H9 (cell line): Measurements from ENCODE around the gene HIVEP1. TPM values are rescaled to one million over a fixed set of nuclear protein-coding genes. Genes with fewer than 3 reads are reported as not detected.

Experiments used
- DNase-seq: peaks from one replicate; pipeline ENCODE4 v3.0.0-alpha.2; 2017
- H2AFZ ChIP-seq: one replicate; pipeline ENCODE4 v1.6.1; 2013; ENCODE audit warnings: mild to moderate bottlenecking, low read length, control low read depth, moderate library complexity
- H2AK5ac ChIP-seq: 2 replicates; pipeline ENCODE4 v1.6.1; 2013; ENCODE audit warnings: low read length, control low read depth, mixed read lengths; ENCODE audit not compliant: insufficient read length
- H2BK120ac ChIP-seq: one replicate; pipeline ENCODE4 v1.6.1; 2013; ENCODE audit warnings: low read depth, mild to moderate bottlenecking, low read length, control low read depth, inconsistent platforms; ENCODE audit not compliant: poor library complexity, severe bottlenecking
- H2BK12ac ChIP-seq: 2 replicates; pipeline ENCODE4 v1.6.1; 2013; ENCODE audit warnings: low read length, control low read depth, mixed read lengths, low read depth; ENCODE audit not compliant: insufficient read length
- H2BK15ac ChIP-seq: 2 replicates; pipeline ENCODE4 v1.6.1; 2013; ENCODE audit warnings: low read depth, low read length, control low read depth
- H2BK20ac ChIP-seq: one replicate; pipeline ENCODE4 v1.6.1; 2013; ENCODE audit warnings: low read depth, mild to moderate bottlenecking, low read length, control low read depth, inconsistent platforms; ENCODE audit not compliant: poor library complexity, severe bottlenecking
- H2BK5ac ChIP-seq: 2 replicates; pipeline ENCODE4 v1.6.1; 2013; ENCODE audit warnings: low read length, control low read depth, mixed read lengths; ENCODE audit not compliant: insufficient read length
- H3K14ac ChIP-seq: 2 replicates; pipeline ENCODE4 v1.6.1; 2013; ENCODE audit warnings: low read length, control low read depth; ENCODE audit not compliant: insufficient read depth
- H3K18ac ChIP-seq: 2 replicates; pipeline ENCODE4 v1.6.1; 2013; ENCODE audit warnings: low read depth, mild to moderate bottlenecking, mixed read lengths, low read length, control low read depth; ENCODE audit not compliant: insufficient read length
- H3K23ac ChIP-seq: 2 replicates; pipeline ENCODE4 v1.6.1; 2013; ENCODE audit warnings: low read length, control low read depth, mixed read lengths, low read depth; ENCODE audit not compliant: insufficient read length
- H3K23me2 ChIP-seq: 2 replicates; pipeline ENCODE4 v1.6.1; 2013; ENCODE audit warnings: low read depth, mild to moderate bottlenecking, mixed read lengths, low read length, control low read depth; ENCODE audit not compliant: insufficient read length, poor library complexity, severe bottlenecking
- H3K27ac ChIP-seq: 2 replicates; pipeline ENCODE4 v1.5.1; 2013; ENCODE audit warnings: low read length, control low read depth, mixed read lengths, low read depth; ENCODE audit not compliant: insufficient read length
- H3K27me3 ChIP-seq: 2 replicates; pipeline ENCODE4 v1.6.1; 2013; ENCODE audit warnings: low read length, control low read depth, inconsistent platforms; ENCODE audit not compliant: insufficient read depth
- H3K4ac ChIP-seq: 2 replicates; pipeline ENCODE4 v1.6.1; 2013; ENCODE audit warnings: low read depth, mild to moderate bottlenecking, control low read depth, inconsistent platforms, low read length, moderate library complexity
- H3K4me1 ChIP-seq: 2 replicates; pipeline ENCODE4 v1.6.1; 2013; ENCODE audit warnings: low read length, control low read depth, inconsistent platforms; ENCODE audit not compliant: insufficient read depth
- H3K4me2 ChIP-seq: 2 replicates; pipeline ENCODE4 v1.6.1; 2013; ENCODE audit warnings: low read length, control low read depth, mixed read lengths; ENCODE audit not compliant: insufficient read length, insufficient read depth
- H3K56ac ChIP-seq: 2 replicates; pipeline ENCODE4 v1.6.1; 2013; ENCODE audit warnings: low read depth, mild to moderate bottlenecking, mixed read lengths, low read length, control low read depth; ENCODE audit not compliant: insufficient read length
- H3K79me1 ChIP-seq: 2 replicates; pipeline ENCODE4 v1.6.1; 2013; ENCODE audit warnings: low read depth, mild to moderate bottlenecking, moderate library complexity, low read length, control low read depth, inconsistent platforms; ENCODE audit not compliant: insufficient read depth, poor library complexity, severe bottlenecking
- H3K79me2 ChIP-seq: 2 replicates; pipeline ENCODE4 v1.6.1; 2013; ENCODE audit warnings: low read length, control low read depth, inconsistent platforms; ENCODE audit not compliant: insufficient read depth
- H3K9ac ChIP-seq: 2 replicates; pipeline ENCODE4 v1.6.1; 2013; ENCODE audit warnings: low read length, control low read depth, mixed read lengths; ENCODE audit not compliant: insufficient read length; ENCODE audit errors: extremely low read depth
- H3K9me3 ChIP-seq: one replicate; pipeline ENCODE4 v1.6.1; 2013; ENCODE audit warnings: low read depth, low read length, inconsistent platforms; ENCODE audit not compliant: control insufficient read depth
- H3T11ph ChIP-seq: one replicate; pipeline ENCODE4 v1.6.1; 2013; ENCODE audit warnings: mild to moderate bottlenecking, low read length, control low read depth, inconsistent platforms
- H4K20me1 ChIP-seq: one replicate; pipeline ENCODE4 v1.6.1; 2013; ENCODE audit not compliant: control insufficient read depth, insufficient read length, insufficient read depth
- H4K5ac ChIP-seq: 2 replicates; pipeline ENCODE4 v1.6.1; 2013; ENCODE audit warnings: low read depth, mild to moderate bottlenecking, mixed read lengths, low read length, control low read depth; ENCODE audit not compliant: insufficient read length
- H4K8ac ChIP-seq: replicated peaks from 2 replicates; pipeline ENCODE4 v1.6.1; 2013; ENCODE audit warnings: low read length, control low read depth, mixed read lengths, low read depth; ENCODE audit not compliant: insufficient read length
- H4K91ac ChIP-seq: 2 replicates; pipeline ENCODE4 v1.6.1; 2013; ENCODE audit warnings: low read depth, mild to moderate bottlenecking, moderate library complexity, mixed read lengths, low read length, control low read depth; ENCODE audit not compliant: insufficient read length
- H3K27ac Mint-ChIP-seq, 3 experiments: 2 replicates in 2 of 3; 3 replicates in 1 of 3; pipeline ENCODE4 v1.8.0; 2020 to 2021; ENCODE audit warnings: mixed read lengths in 3 of 3, mild to moderate bottlenecking in 1 of 3, moderate library complexity in 1 of 3
- H3K27me3 Mint-ChIP-seq: 2 replicates; pipeline ENCODE4 v1.8.0; 2021; ENCODE audit warnings: low read depth, mild to moderate bottlenecking, moderate library complexity, mixed read lengths
- H3K36me3 Mint-ChIP-seq, 3 experiments: 2 replicates in 2 of 3; 3 replicates in 1 of 3; pipeline ENCODE4 v1.8.0; 2020 to 2021; ENCODE audit warnings: low read depth in 3 of 3, mixed read lengths in 3 of 3; ENCODE audit not compliant: insufficient read depth in 1 of 3
- H3K4me1 Mint-ChIP-seq, 2 experiments: 2 replicates each; pipeline ENCODE4 v1.8.0; 2020; ENCODE audit warnings: mixed read lengths in 2 of 2
- H3K4me3 Mint-ChIP-seq, 2 experiments: 2 replicates in 1 of 2; 3 replicates in 1 of 2; pipeline ENCODE4 v1.8.0; 2020 to 2021; ENCODE audit warnings: mild to moderate bottlenecking in 2 of 2, mixed read lengths in 2 of 2, moderate library complexity in 1 of 2
- H3K9me3 Mint-ChIP-seq, 2 experiments: 2 replicates in 1 of 2; 3 replicates in 1 of 2; pipeline ENCODE4 v1.8.0; 2020; ENCODE audit warnings: mild to moderate bottlenecking in 2 of 2, mixed read lengths in 2 of 2, moderate library complexity in 1 of 2
- WGBS: extraction: QIAGEN DNeasy Blood & Tissue Kit; methylation state at CpG from one replicate; pipeline ENCODE4 v1.1.7; 2013; ENCODE audit warnings: missing lambda C conversion rate, low lambda C conversion rate, mixed read lengths; ENCODE audit not compliant: insufficient read length; ENCODE audit errors: extremely low coverage; 5-methylcytosine and 5-hydroxymethylcytosine counted together
- total RNA-seq: library from RNA; stranded (reverse); gene quantifications from 2 replicates; pipeline ENCODE4 v1.2.1, GENCODE V29; 2021
- TF ChIP-seq, protein P1 (sequence below): fragments of 200-600 bp; sonication (generic); conservative IDR thresholded peaks from 3 replicates; pipeline ENCODE4 v1.8.0; 2021; ENCODE audit warnings: antibody characterized with exemption, mild to moderate bottlenecking

HIVEP1 gene
- total RNA-seq, 1 experiment from 2014 or later = 44.2 TPM

GRCh38 chr6:12075067-12075563 is 63.0 kb downstream of the HIVEP1 start:
- whole genome bisulfite sequencing = no CpG with 5 or more reads among the region's 9 CpGs
- Histone ChIP-seq H4K91ac (no peak overlapping the region), H3K27ac (no peak overlapping the region), H2BK15ac (no peak overlapping the region), H3K79me2 (peaks cover 6% of the 10 kb centered on the region), H3K27me3 (no peaks in the 10 kb centered on the region), H2BK12ac (no peak overlapping the region), H4K8ac (no peak overlapping the region), H3K4me1 (no peaks in the 10 kb centered on the region), H3T11ph (no peak overlapping the region), H3K4me2 (no peak overlapping the region), H4K5ac (no peak overlapping the region), H2BK120ac (no peak overlapping the region), H3K23me2 (no peaks in the 10 kb centered on the region), H3K18ac (no peak overlapping the region), H3K56ac (no peak overlapping the region), H3K14ac (no peak overlapping the region), H3K9ac (no peak overlapping the region), H2AFZ (no peak overlapping the region), H4K20me1 (no peaks in the 10 kb centered on the region), H2BK5ac (no peak overlapping the region), H3K4ac (no peak overlapping the region), H3K79me1 (peaks cover 3% of the 10 kb centered on the region), H2BK20ac (no peak overlapping the region), H3K9me3 (no peaks in the 10 kb centered on the region), H2AK5ac (peak overlapping the region; percentile 72), H3K23ac (no peak overlapping the region)
- no peak overlapping the region for H3K4me3 Mint-ChIP-seq
- no peaks in the 10 kb centered on the region for H3K27me3 Mint-ChIP-seq
- H3K36me3 Mint-ChIP-seq = peaks cover 0 to 4% (median 1%) of the 10 kb centered on the region in 3 experiments; a peak in 2 of 7 replicates
- TF ChIP-seq, protein P1, sequence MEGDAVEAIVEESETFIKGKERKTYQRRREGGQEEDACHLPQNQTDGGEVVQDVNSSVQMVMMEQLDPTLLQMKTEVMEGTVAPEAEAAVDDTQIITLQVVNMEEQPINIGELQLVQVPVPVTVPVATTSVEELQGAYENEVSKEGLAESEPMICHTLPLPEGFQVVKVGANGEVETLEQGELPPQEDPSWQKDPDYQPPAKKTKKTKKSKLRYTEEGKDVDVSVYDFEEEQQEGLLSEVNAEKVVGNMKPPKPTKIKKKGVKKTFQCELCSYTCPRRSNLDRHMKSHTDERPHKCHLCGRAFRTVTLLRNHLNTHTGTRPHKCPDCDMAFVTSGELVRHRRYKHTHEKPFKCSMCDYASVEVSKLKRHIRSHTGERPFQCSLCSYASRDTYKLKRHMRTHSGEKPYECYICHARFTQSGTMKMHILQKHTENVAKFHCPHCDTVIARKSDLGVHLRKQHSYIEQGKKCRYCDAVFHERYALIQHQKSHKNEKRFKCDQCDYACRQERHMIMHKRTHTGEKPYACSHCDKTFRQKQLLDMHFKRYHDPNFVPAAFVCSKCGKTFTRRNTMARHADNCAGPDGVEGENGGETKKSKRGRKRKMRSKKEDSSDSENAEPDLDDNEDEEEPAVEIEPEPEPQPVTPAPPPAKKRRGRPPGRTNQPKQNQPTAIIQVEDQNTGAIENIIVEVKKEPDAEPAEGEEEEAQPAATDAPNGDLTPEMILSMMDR = no peak; the same call in 2 of the 3 replicates
- DNase-seq = no peak
- peak overlapping the region in 1 of 3 experiments; percentile 51; a peak in 1 of 7 replicates for H3K27ac Mint-ChIP-seq
- no peaks in the 10 kb centered on the region for H3K9me3 Mint-ChIP-seq
- H3K4me1 Mint-ChIP-seq = peaks cover 10 to 22% of the 10 kb centered on the region in 2 experiments
